HepG2 (cell line): ENCODE measurements around the gene BABAM2. TPM values are rescaled to one million over a fixed set of nuclear protein-coding genes. Genes with fewer than 3 reads are reported as not detected.

ENCODE experiments used
- ATAC-seq: fragments of 200-7000 bp; cut with Tn5 transposase; 3 replicates; pipeline ENCODE4 v1.9.1; 2020; ENCODE audit warnings: mild to moderate bottlenecking, moderate library complexity
- BruUV-seq: library from RNA; stranded (reverse); fragments of 400-500 nt; replicated peaks from 2 replicates; lab custom pipeline; 2021; lab: Mats Ljungman, UMichigan
- CTCF ChIA-PET: fragments of 300-600 bp; formaldehyde crosslinking; extraction: SDS; loops from one replicate; lab custom pipeline; 2021; ENCODE audit warnings: low total read pairs, inconsistent platforms, low intra/inter-chr PET ratio; lab: Yijun Ruan, JAX
- POLR2A ChIA-PET: fragments of 350-600 bp; sonication (Branson Sonifier 250); formaldehyde crosslinking; loops from one replicate; lab custom pipeline; 2020; ENCODE audit warnings: antibody characterized with exemption, inconsistent platforms; lab: Yijun Ruan, JAX
- DNase-seq: peaks from one replicate; pipeline ENCODE4 v3.0.0-alpha.2; 2015; ENCODE audit warnings: low spot score
- FAIRE-seq: peaks from 3 replicates; lab custom pipeline; 2011; peaks lifted over from hg19 to GRCh38; lab: Jason Lieb, UNC
- H2AFZ ChIP-seq: one replicate; pipeline ENCODE4 v1.6.1; 2011; ENCODE audit warnings: low read length, inconsistent platforms
- H3K27ac ChIP-seq: fragments of 300-600 bp; 3 replicates; pipeline ENCODE4 v1.8.0; 2011; ENCODE audit warnings: mixed run types, mild to moderate bottlenecking, mixed read lengths, low read length, inconsistent platforms; ENCODE audit not compliant: insufficient read depth; ENCODE audit errors: extremely low read length
- H3K27me3 ChIP-seq, 2 experiments: fragments of 200-600 bp in 1 of 2; 2 replicates in 1 of 2; 3 replicates in 1 of 2; pipeline versions ENCODE4 v1.6.0 to v1.8.0; 2011; ENCODE audit warnings: low read length in 2 of 2, mild to moderate bottlenecking in 2 of 2, moderate library complexity in 2 of 2, inconsistent platforms in 1 of 2; ENCODE audit not compliant: insufficient read depth in 2 of 2, control insufficient read depth in 1 of 2
- H3K36me3 ChIP-seq, 2 experiments: fragments of 200-600 bp in 1 of 2; replicated peaks in 1 of 2; 2 replicates in 1 of 2; 3 replicates in 1 of 2; pipeline versions ENCODE4 v1.5.1 to v1.8.0; 2011; ENCODE audit warnings: low read length in 2 of 2, inconsistent platforms in 1 of 2; ENCODE audit not compliant: insufficient read depth in 2 of 2, control insufficient read depth in 1 of 2
- H3K4me1 ChIP-seq: 2 replicates; pipeline ENCODE4 v1.5.1; 2012; ENCODE audit warnings: low read length, inconsistent platforms; ENCODE audit not compliant: insufficient read depth
- H3K4me2 ChIP-seq: 2 replicates; pipeline ENCODE4 v1.6.0; 2011; ENCODE audit warnings: low read depth, low read length, inconsistent platforms
- H3K4me3 ChIP-seq, 3 experiments: fragments of 200-600 bp in 1 of 3; sonication (generic), shearing (Covaris generic) in 1 of 3; replicated peaks in 1 of 3; 2 replicates each; pipeline ENCODE4 v1.5.1; 2011 to 2016; ENCODE audit warnings: low read length in 3 of 3, inconsistent platforms in 2 of 3, low read depth in 2 of 3, mild to moderate bottlenecking in 2 of 3, control low read depth in 1 of 3, mixed read lengths in 1 of 3; ENCODE audit not compliant: insufficient read depth in 1 of 3
- H3K79me2 ChIP-seq: one replicate; pipeline ENCODE4 v1.6.1; 2011; ENCODE audit warnings: low read length, inconsistent platforms; ENCODE audit not compliant: insufficient read depth
- H3K9ac ChIP-seq: 2 replicates; pipeline ENCODE4 v1.6.0; 2011; ENCODE audit warnings: mild to moderate bottlenecking, low read depth, low read length, inconsistent platforms; ENCODE audit not compliant: insufficient read depth
- H3K9me3 ChIP-seq: 2 replicates; pipeline ENCODE4 v1.5.1; 2012; ENCODE audit warnings: mild to moderate bottlenecking, low read length
- H4K20me1 ChIP-seq: 2 replicates; pipeline ENCODE4 v1.6.0; 2011; ENCODE audit warnings: inconsistent platforms, mild to moderate bottlenecking, low read length, moderate library complexity; ENCODE audit not compliant: insufficient read depth
- CC2D1A ChIP-seq: sonication (generic); formaldehyde crosslinking; IDR thresholded peaks from 2 replicates; pipeline ENCODE4 v1.8.1; 2023; ENCODE audit warnings: mild to moderate bottlenecking, missing genetic modification reagents
- CEBPB ChIP-seq: IDR thresholded peaks from 2 replicates; pipeline ENCODE4 v1.6.1; 2011; ENCODE audit warnings: low read depth, low read length, improper control_type of control experiment, borderline replicate concordance
- DPF2 ChIP-seq: sonication (generic); formaldehyde crosslinking; IDR thresholded peaks from 2 replicates; pipeline ENCODE4 v1.4.0; 2020; ENCODE audit warnings: mild to moderate bottlenecking, low read depth, missing genetic modification reagents, borderline replicate concordance
- KMT2B ChIP-seq: IDR thresholded peaks from 2 replicates; pipeline ENCODE4 v1.6.1; 2016; ENCODE audit warnings: missing genetic modification reagents, missing compliant biosample characterization
- ZFP36L1 ChIP-seq: sonication (generic); formaldehyde crosslinking; IDR thresholded peaks from 2 replicates; pipeline ENCODE4 v1.8.0; 2022; ENCODE audit warnings: mild to moderate bottlenecking, missing genetic modification reagents, moderate library complexity
- ZFX ChIP-seq: sonication (generic); formaldehyde crosslinking; IDR thresholded peaks from 2 replicates; pipeline ENCODE4 v1.4.0; 2020; ENCODE audit warnings: mild to moderate bottlenecking, low read depth, missing genetic modification reagents, moderate library complexity
- ZNF605 ChIP-seq: sonication (generic); formaldehyde crosslinking; IDR thresholded peaks from 2 replicates; pipeline ENCODE4 v1.8.0; 2022; ENCODE audit warnings: mild to moderate bottlenecking, missing genetic modification reagents
- ZNF615 ChIP-seq: sonication (generic); formaldehyde crosslinking; IDR thresholded peaks from 2 replicates; pipeline ENCODE4 v1.5.0; 2020; ENCODE audit warnings: mild to moderate bottlenecking, missing genetic modification reagents, borderline replicate concordance
- ZNF780A ChIP-seq: sonication (generic); formaldehyde crosslinking; IDR thresholded peaks from 2 replicates; pipeline ENCODE4 v1.8.0; 2022; ENCODE audit warnings: mild to moderate bottlenecking, missing genetic modification reagents, moderate library complexity
- ZNF883 ChIP-seq: sonication (generic); formaldehyde crosslinking; IDR thresholded peaks from 2 replicates; pipeline ENCODE4 v1.5.1; 2020; ENCODE audit warnings: mild to moderate bottlenecking, missing genetic modification reagents; ENCODE audit errors: not compliant biosample characterization
- ZSCAN9 ChIP-seq: IDR thresholded peaks from 2 replicates; pipeline ENCODE4 v1.6.1; 2016; ENCODE audit warnings: borderline replicate concordance
- WGBS: methylation state at CpG from one replicate; pipeline ENCODE4 v1.1.6; 2017; ENCODE audit warnings: low lambda C conversion rate; 5-methylcytosine and 5-hydroxymethylcytosine counted together
- in situ Hi-C: cut with HindIII; loops from 2 replicates; pipeline ENCODE4 v1.10.0; 2017; ENCODE audit warnings: low pct_unique_long_range_greater_than_20kb; ENCODE audit not compliant: extremely low pct_ligation_motif_present
- intact Hi-C: fragments of 100-400 bp; cut with micrococcal nuclease; formaldehyde crosslinking; loops from one replicate; pipeline ENCODE4 v1.10.0; 2022; ENCODE audit not compliant: unreplicated experiment
- polyA plus RNA-seq, 8 experiments: library from polyadenylated mRNA; depleted of rRNA in 3 of 8; stranded (reverse) in 7 of 8; unstranded in 1 of 8; fragments of >200 nt; fragmentation: Illumina TruSeq in 4 of 8; extraction: Trizol in 4 of 8; gene quantifications; 2 replicates each; pipeline versions ENCODE4 v1.2.1 to v1.2.3, GENCODE V29; 2011 to 2016; ENCODE audit warnings: low read depth in 4 of 8, missing spikeins in 1 of 8, mixed read lengths in 1 of 8; ENCODE audit not compliant: insufficient read depth in 1 of 8
- total RNA-seq, 5 experiments: library from RNA; depleted of rRNA; stranded (reverse); fragments of >200 nt; fragmentation: Illumina TruSeq; extraction: Trizol; gene quantifications; 2 replicates each; pipeline ENCODE4 v1.2.3, GENCODE V29; 2016; ENCODE audit warnings: low read depth in 1 of 5

Gene BABAM2
- total and polyA plus RNA-seq, 2 of the 13 experiments (the other 11 are each of a cell fraction or from before 2014, with no cell fraction given), result 24.9 to 28.0 TPM

- no peak for ATAC-seq
- H3K36me3 ChIP-seq, result no peaks in the 10 kb centered on the region
- in situ Hi-C loops, result no loop called here
- no TSS peak for BruUV-seq
- TF ChIP-seq DPF2 (CRISPR knock-in tag) (no peak), CC2D1A (CRISPR knock-in tag) (no peak), ZNF615 (CRISPR knock-in tag) (no peak), ZFP36L1 (no peak), ZNF780A (CRISPR knock-in tag) (no peak), ZSCAN9 (CRISPR knock-in tag) (no peak), KMT2B (CRISPR knock-in tag) (no peak), ZFX (no peak)
- TF ChIP-seq, all 625 proteins: peak for 0
- Histone ChIP-seq H3K27ac (no peak overlapping the region), H2AFZ (no peak overlapping the region), H3K4me3 (no peak overlapping the region), H3K9ac (no peak overlapping the region), H3K4me1 (peaks cover 6% of the 10 kb centered on the region; the same call in 1 of the 2 replicates), H3K4me2 (no peak overlapping the region), H3K79me2 (no peaks in the 10 kb centered on the region), H3K27me3 (no peaks in the 10 kb centered on the region), H4K20me1 (no peaks in the 10 kb centered on the region), H3K9me3 (peaks cover under 1% of the 10 kb centered on the region; the same call in 1 of the 2 replicates)
- WGBS, result 83% methylated on average over 6 of the region's 6 CpGs
- ChIA-PET POLR2A (no interaction called here), CTCF (no interaction called here)
- FAIRE-seq (no peak), DNase-seq (no peak)
- intact Hi-C loops, result no loop called here
These were observed 291.8 kb downstream of the BABAM2 start for GRCh38 chr2:28182348-28182747.

GRCh38 chr2:28185153-28185552 is 294.6 kb downstream of the BABAM2 start:
- no peak overlapping the region for H3K4me3 ChIP-seq
- no peaks in the 10 kb centered on the region for H3K9me3 ChIP-seq
- ATAC-seq (no peak), DNase-seq (no peak), FAIRE-seq (no peak)
- no peaks in the 10 kb centered on the region for H3K36me3 ChIP-seq
- in situ Hi-C loops (no loop called here), intact Hi-C loops (no loop called here)
- H3K27me3 ChIP-seq, result no peaks in the 10 kb centered on the region
- H3K27ac ChIP-seq, result no peak overlapping the region
- no peaks in the 10 kb centered on the region for H4K20me1 ChIP-seq
- CTCF ChIA-PET, result no interaction called here
- POLR2A ChIA-PET, result no interaction called here
- H3K79me2 ChIP-seq, result no peaks in the 10 kb centered on the region
- H3K4me2 ChIP-seq, result no peak overlapping the region
- TF ChIP-seq ZNF883 (CRISPR knock-in tag), result no peak
- no peak for TF ChIP-seq ZNF605 (CRISPR knock-in tag)
- peak; percentile 44; the same call in 1 of the 2 replicates for TF ChIP-seq CEBPB
- no TSS peak for BruUV-seq
- H3K9ac ChIP-seq, result no peak overlapping the region
- H2AFZ ChIP-seq, result no peak overlapping the region
- H3K4me1 ChIP-seq, result peaks cover 6% of the 10 kb centered on the region; the same call in 1 of the 2 replicates
- WGBS, result 67% methylated on average over 5 of the region's 5 CpGs
